K562 (cell line): ENCODE results near the gene PRICKLE2.

ENCODE experiments used
- CTCF ChIP-seq, 3 experiments: IDR thresholded peaks in 2 of 3; conservative IDR thresholded peaks in 1 of 3; 2 replicates each; pipeline ENCODE4 v1.5.1; 2011 to 2012; ENCODE audit warnings: low read length in 3 of 3, mild to moderate bottlenecking in 3 of 3, control low read depth in 2 of 3, improper control_type of control experiment in 1 of 3, inconsistent platforms in 1 of 3, low read depth in 1 of 3, mixed read lengths in 1 of 3, moderate library complexity in 1 of 3; ENCODE audit not compliant: insufficient read depth in 2 of 3
- DIDO1 ChIP-seq: fragments of 450-650 bp; IDR thresholded peaks from 2 replicates; pipeline ENCODE4 v1.6.1; 2016; ENCODE audit warnings: low read depth, missing biosample characterization, missing genetic modification characterization
- EZH2 ChIP-seq: IDR thresholded peaks from 2 replicates; pipeline ENCODE4 v1.6.1; 2012; ENCODE audit warnings: low read depth, mild to moderate bottlenecking, inconsistent platforms, low read length, borderline replicate concordance
- FOXP1 ChIP-seq: sonication (generic); formaldehyde crosslinking; IDR thresholded peaks from 2 replicates; pipeline ENCODE4 v1.8.0; 2022; ENCODE audit warnings: mild to moderate bottlenecking, missing genetic modification reagents
- GTF2F1 ChIP-seq: IDR thresholded peaks from 2 replicates; pipeline ENCODE4 v1.6.1; 2011; ENCODE audit warnings: low read depth, low read length, improper control_type of control experiment
- NFRKB ChIP-seq: fragments of 450-650 bp; IDR thresholded peaks from 2 replicates; pipeline ENCODE4 v1.6.1; 2016; ENCODE audit warnings: low read depth
- NR2C1 ChIP-seq, 2 experiments: fragments of 450-650 bp; IDR thresholded peaks; 2 replicates each; pipeline ENCODE4 v1.6.1; 2017; ENCODE audit warnings: mild to moderate bottlenecking in 2 of 2, antibody characterized with exemption in 1 of 2, inconsistent platforms in 1 of 2, missing compliant biosample characterization in 1 of 2, missing genetic modification characterization in 1 of 2
- NR3C1 ChIP-seq: sonication (generic); formaldehyde crosslinking; IDR thresholded peaks from 2 replicates; pipeline ENCODE4 v1.8.1; 2022; ENCODE audit warnings: missing genetic modification reagents
- RAD21 ChIP-seq, 2 experiments: fragments of 250-450 bp in 1 of 2; fragments of 450-650 bp in 1 of 2; sonication (Bioruptor Pico) in 1 of 2; formaldehyde crosslinking in 1 of 2; IDR thresholded peaks in 1 of 2; conservative IDR thresholded peaks in 1 of 2; 2 replicates each; pipeline versions ENCODE4 v1.4.0 to v1.8.0; 2020 to 2022; ENCODE audit warnings: mild to moderate bottlenecking in 2 of 2, moderate library complexity in 1 of 2
- REST ChIP-seq, 2 experiments: fragments of 450-650 bp; formaldehyde crosslinking in 1 of 2; IDR thresholded peaks; 2 replicates each; pipeline versions ENCODE4 v1.4.0 to v1.6.1; 2014 to 2020; ENCODE audit warnings: mild to moderate bottlenecking in 2 of 2, borderline replicate concordance in 1 of 2, low read depth in 1 of 2
- RFX5 ChIP-seq: IDR thresholded peaks from 2 replicates; pipeline ENCODE4 v1.6.1; 2011; ENCODE audit warnings: low read depth, mild to moderate bottlenecking, improper control_type of control experiment, low read length
- SNRNP70 ChIP-seq: fragments of 200-400 bp; formaldehyde crosslinking; optimal IDR thresholded peaks from 2 replicates; pipeline ENCODE3; 2017; ENCODE audit warnings: low read depth, low read length
- SRSF7 ChIP-seq: fragments of 200-400 bp; formaldehyde crosslinking; optimal IDR thresholded peaks from 2 replicates; pipeline ENCODE3; 2017; ENCODE audit warnings: mild to moderate bottlenecking, low read depth, low read length
- ZBED1 ChIP-seq: IDR thresholded peaks from 2 replicates; pipeline ENCODE4 v1.6.1; 2014

DNA sequence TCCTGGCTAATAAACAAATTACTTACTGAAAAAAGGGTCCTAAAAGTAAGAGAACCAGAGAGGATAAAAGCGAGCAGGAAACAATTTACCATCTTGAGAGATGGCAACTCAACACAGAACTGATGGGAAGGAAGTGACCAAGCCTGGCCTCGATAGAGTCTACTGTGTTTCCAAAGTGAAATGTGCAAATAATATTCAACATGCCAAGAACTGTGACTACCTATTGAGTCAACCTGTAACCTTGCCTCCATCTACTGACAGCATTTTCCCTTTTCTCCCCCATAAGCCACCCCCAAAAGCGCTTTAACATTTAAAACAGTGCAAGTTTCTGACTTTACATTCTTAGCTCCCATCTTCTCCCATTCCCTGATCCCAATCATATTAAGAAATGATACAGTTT, 126.6 kb downstream of the PRICKLE2 start:
- no peak for TF ChIP-seq SRSF7
- TF ChIP-seq EZH2: no peak
- no peak for TF ChIP-seq NFRKB
- no peak for TF ChIP-seq ZBED1
- TF ChIP-seq SNRNP70: no peak
- no peak for TF ChIP-seq REST (IDR thresholded peaks at IDR 0.05; ENCODE audit: borderline replicate concordance)
- TF ChIP-seq REST (CRISPR knock-in tag; IDR thresholded peaks at IDR 0.05; ENCODE audit: low read depth): no peak
- no peak for TF ChIP-seq NR3C1 (CRISPR knock-in tag)
- TF ChIP-seq GTF2F1: no peak
- TF ChIP-seq NR2C1 (IDR thresholded peaks at IDR 0.05): no peak
- no peak for TF ChIP-seq NR2C1 (tag; IDR thresholded peaks at IDR 0.05)
- no peak for TF ChIP-seq FOXP1 (CRISPR knock-in tag)
- no peak for TF ChIP-seq DIDO1 (tag)
- TF ChIP-seq RFX5: no peak
- TF ChIP-seq RAD21 (CRISPR knock-in tag; conservative IDR thresholded peaks at IDR 0.05 in 1 of 2, IDR thresholded peaks at IDR 0.05 in 1 of 2): no peak
- no peak for TF ChIP-seq CTCF (IDR thresholded peaks at IDR 0.05 in 2 of 3, conservative IDR thresholded peaks at IDR 0.05 in 1 of 3; ENCODE audit: insufficient read depth in 2 of 3, low read depth in 1 of 3, low read length in 3 of 3)
